Esophagus squamous epithelium (tissue), 5 donors: ENCODE results near the gene ANKRD17. TPM values are rescaled to one million over a fixed set of nuclear protein-coding genes. Genes with fewer than 3 reads are reported as not detected.
A peak's percentile ranks its signal among the peaks of the same experiment; 100 is the strongest.
"Not testable (repeated sequence)": the region's sequence is repeated elsewhere in the genome, so short reads cannot be mapped to it uniquely, and the experiment has no call there.

Source experiments
- DNase-seq: peaks from one replicate; lab custom pipeline; 2025; lab: John Stamatoyannopoulos, UW
- H3K27ac ChIP-seq, 4 donors: fragments of 200-600 bp; sonication (generic); one replicate each; pipeline ENCODE4 v1.5.1; 2016 to 2019; ENCODE audit warnings: mild to moderate bottlenecking in 1 of 4
- H3K27me3 ChIP-seq, 4 donors: fragments of 200-600 bp; sonication (generic); 1 replicate in 3 of 4; 2 replicates in 1 of 4; pipeline versions ENCODE4 v1.5.1 to v1.6.0; 2017 to 2021; ENCODE audit warnings: antibody characterized with exemption in 1 of 4
- H3K36me3 ChIP-seq, 3 donors: fragments of 200-600 bp; sonication (generic); one replicate each; pipeline ENCODE4 v1.5.1; 2016 to 2019
- H3K4me1 ChIP-seq, 3 donors: fragments of 200-600 bp; sonication (generic); one replicate each; pipeline ENCODE4 v1.5.1; 2017 to 2019
- H3K4me3 ChIP-seq, 4 donors: fragments of 200-600 bp; sonication (generic); 1 replicate in 3 of 4; 2 replicates in 1 of 4; pipeline ENCODE4 v1.5.1; 2016 to 2019; ENCODE audit warnings: mild to moderate bottlenecking in 2 of 4, moderate library complexity in 1 of 4
- H3K9me3 ChIP-seq, 3 donors: fragments of 200-600 bp; sonication (generic); one replicate each; pipeline ENCODE4 v1.5.1; 2016 to 2019
- CTCF ChIP-seq, 6 experiments: fragments of 450-650 bp in 4 of 6; fragments of 200-600 bp in 2 of 6; sonication (generic) in 2 of 6; IDR thresholded peaks; one replicate each; pipeline ENCODE4 v1.5.1; 2016 to 2019; ENCODE audit warnings: antibody characterized with exemption in 6 of 6, mild to moderate bottlenecking in 4 of 6, moderate library complexity in 4 of 6
- POLR2A ChIP-seq, 4 donors: fragments of 450-650 bp; IDR thresholded peaks; one replicate each; pipeline ENCODE4 v1.6.1; 2017; ENCODE audit warnings: antibody characterized with exemption in 4 of 4, mild to moderate bottlenecking in 4 of 4, moderate library complexity in 3 of 4
- WGBS, 2 donors: methylation state at CpG; one replicate each; pipeline ENCODE4 v1.1.5; 2018; 5-methylcytosine and 5-hydroxymethylcytosine counted together
- intact Hi-C: fragments of 100-400 bp; cut with DNase I; formaldehyde crosslinking; loops from one replicate; pipeline ENCODE4 v1.15.0; 2022
- total RNA-seq, 4 donors: library from RNA; depleted of rRNA; stranded (reverse); fragments of >200 nt; gene quantifications; one replicate each; pipeline ENCODE4 v1.1.0, GENCODE V29; 2016
- donor health status: DM: yes; HTN: yes; CAD: no.

Gene ANKRD17
- total RNA-seq, result 10 to 100 TPM; 31.3 to 55.5 (median 47.5) TPM

GRCh38 chr4:73258686-73259570 lies at the start of gene ANKRD17:
ANKRD17 (minus strand) TSS chr4:73258798; CDS start chr4:73258668, 130 bp downstream.
- TF ChIP-seq POLR2A (IDR thresholded peaks at IDR 0.05) (peak in 3 of 4 donors; percentile 49 to 85 (median 79)), CTCF (IDR thresholded peaks at IDR 0.05) (peak in 4 of 6 experiments; percentile 25 to 58 (median 44))
- intact Hi-C loops, result loop anchor here (10.0 kb wide), 2 partner anchors 124 to 184 kb away; no protein-coding TSS in a partner anchor
- Histone ChIP-seq H3K9me3 (no peaks in the 10 kb centered on the region), H3K27me3 (no peaks in the 10 kb centered on the region), H3K4me3 (peak within 1 kb of the TSS; percentile 77 to 96 (median 90)), H3K4me1 (peaks cover 6 to 55% (median 39%) of the 10 kb centered on the region in 3 donors), H3K27ac (peak within 1 kb of the TSS; percentile 95 to 99 (median 97)), H3K36me3 (peaks cover 0 to 7% (median 0%) of the 10 kb centered on the region in 3 donors)
- 0 to 1% methylated on average over 5 to 37 of the region's 80 CpGs for WGBS, 2 donors
- DNase-seq, result peak; percentile 65

GRCh38 chr4:73308286-73308685 lies 49.7 kb upstream of the ANKRD17 start:
- Histone ChIP-seq H3K4me3 (no peak overlapping the region), H3K36me3 (no peaks in the 10 kb centered on the region), H3K4me1 (peaks cover 0 to 4% (median 0%) of the 10 kb centered on the region in 3 donors), H3K9me3 (peaks cover 0 to 4% (median 0%) of the 10 kb centered on the region in 3 donors), H3K27ac (no peak overlapping the region), H3K27me3 (no peaks in the 10 kb centered on the region)
- 58 to 66% methylated on average over 3 of the region's 3 CpGs for WGBS, 2 donors
- intact Hi-C loops, result no loop called here
- DNase-seq, result no peak
- TF ChIP-seq POLR2A (IDR thresholded peaks at IDR 0.05) (no peak), CTCF (IDR thresholded peaks at IDR 0.05) (no peak)

- TF ChIP-seq POLR2A (IDR thresholded peaks at IDR 0.05) (no peak), CTCF (IDR thresholded peaks at IDR 0.05) (no peak)
- WGBS, 2 donors, result 82 to 85% methylated on average over 4 of the region's 4 CpGs
- intact Hi-C loops, result no loop called here
- H3K27ac ChIP-seq, result no peak overlapping the region
- no peaks in the 10 kb centered on the region for H3K27me3 ChIP-seq
- H3K4me1 ChIP-seq, result no peaks in the 10 kb centered on the region
- no peaks in the 10 kb centered on the region for H3K36me3 ChIP-seq
- DNase-seq, result no peak
- H3K4me3 ChIP-seq, result no peak overlapping the region
- no peaks in the 10 kb centered on the region for H3K9me3 ChIP-seq
Measured at GRCh38 chr4:73303711-73304110, 45.1 kb upstream of the ANKRD17 start.

DNA sequence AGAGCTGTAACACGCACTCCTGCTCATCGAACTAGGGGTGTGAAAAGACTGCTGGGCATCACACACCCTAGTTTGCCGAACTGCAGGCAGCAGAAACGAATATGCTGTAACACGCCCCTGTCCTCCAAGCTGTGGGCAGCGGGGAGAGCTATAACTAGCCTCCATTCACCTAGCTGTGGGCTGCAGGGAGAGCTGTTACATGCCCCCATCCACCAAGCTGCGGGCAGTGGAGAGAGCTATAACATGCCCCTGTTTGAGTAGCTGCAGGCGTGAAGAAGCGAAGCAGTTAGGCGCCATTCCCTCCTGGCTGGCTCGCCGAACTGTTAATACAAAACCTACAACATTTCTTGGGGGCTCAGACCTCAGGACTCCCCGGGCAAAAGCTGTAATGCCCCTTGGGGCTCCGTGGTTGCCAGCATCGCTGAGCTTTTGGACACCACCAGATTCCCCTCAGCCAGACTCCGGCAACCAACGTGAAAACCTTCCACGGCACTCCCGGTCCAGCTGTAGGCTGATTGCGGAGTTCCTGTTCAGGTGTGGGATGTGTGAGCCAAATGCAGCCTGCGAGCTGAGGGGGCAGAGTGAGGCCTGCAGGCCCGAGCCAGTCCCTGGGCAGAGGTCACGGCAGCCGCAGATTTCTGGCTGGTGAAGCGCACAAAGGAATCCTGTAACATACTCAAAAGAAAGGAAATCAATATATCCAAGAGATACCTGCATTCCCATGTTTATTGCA lies 41.1 kb upstream of the ANKRD17 start:
- H3K4me3 ChIP-seq, result no peak overlapping the region
- H3K27ac ChIP-seq, result no peak overlapping the region
- H3K36me3 ChIP-seq, result no peaks in the 10 kb centered on the region
- 88 to 90% methylated on average over 14 to 22 of the region's 25 CpGs for WGBS, 2 donors
- intact Hi-C loops, result no loop called here
- H3K4me1 ChIP-seq, result no peaks in the 10 kb centered on the region
- H3K9me3 ChIP-seq, result no peaks in the 10 kb centered on the region
- no peak for TF ChIP-seq POLR2A (IDR thresholded peaks at IDR 0.05)
- no peak for TF ChIP-seq CTCF (IDR thresholded peaks at IDR 0.05)
- no peaks in the 10 kb centered on the region for H3K27me3 ChIP-seq
- DNase-seq, result no peak

GRCh38 chr4:73292661-73293060 lies 34.1 kb upstream of the ANKRD17 start:
- WGBS, 2 donors, result 80 to 88% methylated on average over 2 to 9 of the region's 9 CpGs

More at GRCh38 chr4:73292661-73293060, 34.1 kb upstream of the ANKRD17 start:
- H3K4me1 ChIP-seq, H3K27me3 ChIP-seq, H3K27ac ChIP-seq, H3K4me3 ChIP-seq, H3K36me3 ChIP-seq, intact Hi-C loops, DNase-seq: not testable (repeated sequence)
- peaks cover 0 to 14% (median 0%) of the 10 kb centered on the region in 3 donors for H3K9me3 ChIP-seq
